Stimulated activated CD4-positive, alpha-beta T cell treated with anti-CD3 and anti-CD28 coated beads, Interleukin-15, amount 100 ng/mL, for 48 hours (primary cell): Measurements from ENCODE around the gene GSTA4.

Experiments
- DNase-seq, 2 donors: peaks; one replicate each; pipeline ENCODE4 v3.0.0-alpha.2; 2020; ENCODE audit warnings: low read depth in 2 of 2

The GSTA4 gene

GRCh38 chr6:52995089-52995912 is at the start of gene GSTA4:
Gene GSTA4, minus strand, starts transcription at chr6:52995284. Its CDS starts 1,041 bp downstream, at chr6:52994243.
- DNase-seq, result peak; percentile 79 to 83

GRCh38 chr6:53044572-53044971 is 49.5 kb upstream of the GSTA4 start:
- DNase-seq, result no peak

- DNase-seq, result no peak
Observed at GRCh38 chr6:53044071-53044470, 49.0 kb upstream of the GSTA4 start.

- DNase-seq, result no peak
Observed at GRCh38 chr6:53043581-53043980, 48.5 kb upstream of the GSTA4 start.

GRCh38 chr6:53042112-53042511 is 47.0 kb upstream of the GSTA4 start:
- DNase-seq, result no peak

- DNase-seq, result no peak
Observed at GRCh38 chr6:53041356-53041755, 46.3 kb upstream of the GSTA4 start.

- no peak for DNase-seq
Observed at GRCh38 chr6:53038596-53038995, 43.5 kb upstream of the GSTA4 start.

GRCh38 chr6:53038141-53038540 is 43.1 kb upstream of the GSTA4 start:
- no peak for DNase-seq

- DNase-seq, result no peak
Observed at GRCh38 chr6:53035549-53036213, 40.6 kb upstream of the GSTA4 start.

GRCh38 chr6:53033764-53034163 is 38.7 kb upstream of the GSTA4 start:
- DNase-seq, result no peak

- DNase-seq, result no peak
Observed at GRCh38 chr6:53032849-53033248, 37.8 kb upstream of the GSTA4 start.

- no peak for DNase-seq
Observed at GRCh38 chr6:53031281-53031680, 36.2 kb upstream of the GSTA4 start.

- no peak for DNase-seq
Observed at GRCh38 chr6:53029761-53030160, 34.7 kb upstream of the GSTA4 start.

GRCh38 chr6:53029257-53029656 is 34.2 kb upstream of the GSTA4 start:
- no peak for DNase-seq

GRCh38 chr6:53028467-53028866 is 33.4 kb upstream of the GSTA4 start:
- no peak for DNase-seq

GRCh38 chr6:53027131-53027718 is 32.1 kb upstream of the GSTA4 start:
- DNase-seq, result no peak

GRCh38 chr6:53026526-53026925 is 31.4 kb upstream of the GSTA4 start:
- no peak for DNase-seq

GRCh38 chr6:53023323-53023722 is 28.2 kb upstream of the GSTA4 start:
- no peak for DNase-seq

- no peak for DNase-seq
Observed at GRCh38 chr6:53020005-53020744, 25.1 kb upstream of the GSTA4 start.

- no peak for DNase-seq
Observed at GRCh38 chr6:53018446-53018845, 23.4 kb upstream of the GSTA4 start.

GRCh38 chr6:53015486-53015885 is 20.4 kb upstream of the GSTA4 start:
- no peak for DNase-seq

- no peak for DNase-seq
Observed at GRCh38 chr6:53014744-53015143, 19.7 kb upstream of the GSTA4 start.
